Activated T-helper 17 cell treated with anti-CD3 and anti-CD28 coated beads, Interleukin-2, amount 50 U/mL, for 72 hours (primary cell): ENCODE measurements around the gene PAK2. TPM values are rescaled to one million over a fixed set of nuclear protein-coding genes. Genes with fewer than 3 reads are reported as not detected.
"Not testable (repeated sequence)": the region's sequence is repeated elsewhere in the genome, so short reads cannot be mapped to it uniquely, and the experiment has no call there.

Experiments used
- ATAC-seq: fragments of 150-1000 bp; cut with Tn5 transposase; replicated peaks from 2 replicates; pipeline ENCODE4 v1.10.0; 2021; ENCODE audit warnings: mild to moderate bottlenecking, moderate library complexity
- H3K27ac Mint-ChIP-seq: one replicate; pipeline ENCODE4 v1.8.0; 2022; ENCODE audit warnings: mixed read lengths
- H3K27me3 Mint-ChIP-seq: one replicate; pipeline ENCODE4 v1.8.0; 2022; ENCODE audit warnings: mixed read lengths
- H3K36me3 Mint-ChIP-seq: one replicate; pipeline ENCODE4 v1.8.0; 2022; ENCODE audit warnings: low read depth, mild to moderate bottlenecking, mixed read lengths
- H3K4me1 Mint-ChIP-seq: one replicate; pipeline ENCODE4 v1.8.0; 2022; ENCODE audit warnings: mixed read lengths
- H3K4me3 Mint-ChIP-seq: one replicate; pipeline ENCODE4 v1.8.0; 2022; ENCODE audit warnings: mild to moderate bottlenecking, mixed read lengths
- H3K9me3 Mint-ChIP-seq: one replicate; pipeline ENCODE4 v1.8.0; 2022; ENCODE audit warnings: mixed read lengths
- total RNA-seq, 2 donors: library from RNA; stranded (reverse); gene quantifications; one replicate each; pipeline ENCODE4 v1.2.3, GENCODE V29; 2022

Gene PAK2
- total RNA-seq, 2 donors from 2014 or later = 94.8 to 108 TPM

DNA sequence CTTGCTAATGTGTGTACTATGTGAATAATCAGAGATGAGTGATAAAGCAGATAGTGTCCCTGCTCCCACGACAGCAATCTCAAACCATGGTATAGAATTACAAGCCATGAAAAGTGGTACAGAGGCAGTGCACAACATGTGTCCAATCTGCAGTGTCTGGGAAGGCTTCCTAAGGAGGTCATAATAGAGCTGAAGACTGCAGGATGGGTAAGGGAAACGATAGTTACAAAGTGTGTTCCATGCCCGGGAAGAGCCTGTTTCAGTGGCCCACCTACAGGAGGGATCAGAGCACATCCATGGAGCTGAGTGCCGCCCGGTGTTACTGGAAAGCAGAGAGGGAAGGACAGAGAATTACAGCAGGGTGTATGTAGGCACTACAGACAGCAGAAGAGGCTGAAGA lies 48.9 kb downstream of the PAK2 start:
- H3K4me1 Mint-ChIP-seq = peaks cover 24% of the 10 kb centered on the region
- H3K36me3 Mint-ChIP-seq = peaks cover 88% of the 10 kb centered on the region
- no peaks in the 10 kb centered on the region for H3K9me3 Mint-ChIP-seq
- no peak overlapping the region for H3K4me3 Mint-ChIP-seq
- ATAC-seq = no peak
- H3K27ac Mint-ChIP-seq = peak overlapping the region; percentile 42
- no peaks in the 10 kb centered on the region for H3K27me3 Mint-ChIP-seq

DNA sequence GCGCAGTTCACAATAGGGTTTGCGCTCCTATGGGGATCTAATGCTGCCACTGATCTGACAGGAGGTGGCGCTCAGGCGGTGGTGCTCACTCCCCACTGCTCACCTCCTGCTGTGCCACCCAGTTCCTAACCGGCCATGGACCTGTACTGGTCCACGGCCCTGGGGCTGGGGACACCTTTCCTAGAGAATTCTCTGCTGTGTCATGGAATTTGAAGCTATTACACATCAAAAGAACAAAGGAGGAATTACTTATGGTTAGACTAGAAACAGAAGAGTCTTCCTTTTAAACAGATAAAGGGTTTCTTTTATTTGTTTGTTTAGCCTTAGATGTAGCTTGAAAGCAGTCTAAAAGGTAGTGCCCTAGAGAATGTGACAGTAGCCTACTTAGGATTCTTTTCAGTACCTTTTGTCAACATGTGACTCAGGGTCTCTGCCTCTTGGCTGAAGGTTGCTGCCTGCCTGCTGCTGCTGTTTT lies 50.3 kb downstream of the PAK2 start:
- Mint-ChIP-seq H3K27me3 (no peaks in the 10 kb centered on the region), H3K27ac (no peak overlapping the region), H3K4me1 (peaks cover 27% of the 10 kb centered on the region), H3K9me3 (no peaks in the 10 kb centered on the region), H3K4me3 (no peak overlapping the region), H3K36me3 (peaks cover 94% of the 10 kb centered on the region)
- no peak for ATAC-seq

DNA sequence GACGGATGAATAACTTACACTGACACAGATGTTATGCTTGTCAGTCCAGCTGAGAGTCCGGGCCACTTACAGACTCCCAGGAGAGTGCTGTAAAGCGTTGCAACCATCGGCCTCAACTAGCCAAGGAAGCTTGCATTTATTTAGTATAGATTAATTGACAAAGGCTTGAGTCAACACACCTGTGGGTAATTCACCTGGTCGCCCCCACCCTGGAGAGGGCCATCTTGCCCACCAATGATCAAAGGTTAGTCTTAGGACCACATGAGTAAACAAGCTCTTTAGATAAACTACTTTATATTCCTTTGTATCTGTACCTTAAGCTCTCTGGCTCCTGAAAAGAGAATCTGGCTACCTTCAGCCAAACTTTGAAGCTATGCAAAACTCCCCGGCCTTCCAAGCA lies 51.0 kb downstream of the PAK2 start:
- H3K27ac Mint-ChIP-seq = no peak overlapping the region
- no peaks in the 10 kb centered on the region for H3K9me3 Mint-ChIP-seq
- peaks cover 94% of the 10 kb centered on the region for H3K36me3 Mint-ChIP-seq
- H3K4me1 Mint-ChIP-seq = peaks cover 27% of the 10 kb centered on the region
- ATAC-seq = no peak
- H3K4me3 Mint-ChIP-seq = no peak overlapping the region
- no peaks in the 10 kb centered on the region for H3K27me3 Mint-ChIP-seq

DNA sequence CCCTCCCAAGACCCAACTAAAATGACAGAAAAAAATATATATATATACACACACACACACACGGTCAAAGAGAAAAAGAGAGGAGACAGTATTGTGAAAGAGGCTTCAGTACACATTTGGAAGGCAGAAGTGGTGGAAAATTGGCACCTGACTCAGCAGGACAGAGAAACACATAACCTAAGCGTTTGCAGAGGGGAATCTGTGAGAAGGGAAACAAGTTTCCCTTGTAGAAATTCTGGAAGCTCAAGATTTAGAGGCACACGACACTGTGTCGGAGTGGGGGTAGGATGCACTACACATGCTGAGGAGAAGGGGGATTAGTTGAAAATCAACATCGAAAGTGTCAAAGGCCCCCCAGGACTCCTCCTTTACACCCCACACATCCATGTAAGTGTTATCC lies 53.1 kb downstream of the PAK2 start:
- Mint-ChIP-seq H3K9me3 (no peaks in the 10 kb centered on the region), H3K36me3 (peaks cover 82% of the 10 kb centered on the region), H3K4me1 (peaks cover 23% of the 10 kb centered on the region), H3K27ac (peak overlapping the region; percentile 48), H3K27me3 (no peaks in the 10 kb centered on the region), H3K4me3 (no peak overlapping the region)
- ATAC-seq = no peak

DNA sequence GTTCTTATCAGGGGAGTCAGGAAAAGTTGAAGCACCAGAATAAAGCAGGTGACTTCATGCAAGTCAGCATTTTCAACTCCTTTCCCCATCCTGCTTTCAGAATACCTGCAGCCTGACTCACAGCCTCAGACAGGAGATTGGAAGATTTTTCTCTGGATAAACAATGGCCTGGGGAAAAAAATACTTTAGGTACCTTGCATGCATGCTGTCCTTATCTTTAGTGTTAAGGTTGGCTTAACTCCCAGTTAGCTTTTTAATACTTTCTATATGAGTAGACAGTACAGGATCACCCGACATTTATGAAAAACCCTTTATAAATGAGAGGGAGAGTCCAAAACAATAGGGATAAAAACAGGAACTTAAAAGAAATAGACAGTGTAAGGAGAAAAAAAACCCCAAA lies 53.6 kb downstream of the PAK2 start:
- Mint-ChIP-seq H3K27ac (no peak overlapping the region), H3K27me3 (no peaks in the 10 kb centered on the region), H3K36me3 (peaks cover 77% of the 10 kb centered on the region), H3K4me1 (peaks cover 19% of the 10 kb centered on the region), H3K4me3 (no peak overlapping the region), H3K9me3 (no peaks in the 10 kb centered on the region)
- no peak for ATAC-seq

DNA sequence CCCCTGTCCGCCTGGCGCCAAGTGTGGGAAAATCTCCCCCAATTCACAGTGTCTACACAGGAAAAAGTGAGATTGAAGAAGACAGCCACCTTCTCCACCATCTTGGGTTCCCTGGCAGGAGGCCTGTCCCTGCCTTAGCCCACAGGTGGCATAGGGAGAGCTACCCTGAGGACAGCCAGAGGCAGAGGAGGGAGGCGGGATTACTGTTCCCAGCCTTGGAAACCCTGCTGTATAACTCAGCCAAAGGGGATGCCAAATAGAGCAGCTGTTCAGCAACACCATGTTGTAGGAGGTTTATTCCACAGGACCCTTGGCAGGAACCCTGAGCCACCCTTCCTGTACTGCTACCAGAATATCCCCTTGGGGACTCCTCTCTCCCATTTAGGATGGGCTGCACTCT lies 54.8 kb downstream of the PAK2 start:
- Mint-ChIP-seq H3K27ac (no peak overlapping the region), H3K4me3 (no peak overlapping the region), H3K4me1 (peaks cover 15% of the 10 kb centered on the region), H3K36me3 (peaks cover 79% of the 10 kb centered on the region), H3K27me3 (no peaks in the 10 kb centered on the region), H3K9me3 (no peaks in the 10 kb centered on the region)
- no peak for ATAC-seq

DNA sequence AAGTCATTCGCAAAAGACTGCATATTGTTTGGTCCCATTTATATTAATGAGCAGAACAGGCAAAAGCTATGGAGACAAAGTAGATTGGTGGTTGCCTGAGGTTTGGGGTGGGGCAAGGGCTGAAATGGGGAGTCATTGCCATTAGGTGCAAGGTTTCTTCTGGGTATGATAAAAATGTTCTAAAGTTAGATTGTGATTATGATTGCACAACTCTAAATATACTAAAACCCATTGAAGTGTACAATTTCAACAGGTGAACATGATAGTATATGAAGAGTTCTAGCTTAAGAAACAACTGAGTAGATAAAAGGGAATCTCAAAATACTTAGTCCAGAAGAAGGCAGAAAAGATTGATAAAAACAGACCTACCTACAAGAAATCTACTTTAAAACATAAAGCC lies 56.7 kb downstream of the PAK2 start:
- Mint-ChIP-seq H3K4me1 (peaks cover 15% of the 10 kb centered on the region), H3K36me3 (peaks cover 71% of the 10 kb centered on the region), H3K27me3 (no peaks in the 10 kb centered on the region), H3K9me3 (no peaks in the 10 kb centered on the region), H3K4me3 (no peak overlapping the region), H3K27ac (no peak overlapping the region)
- no peak for ATAC-seq

DNA sequence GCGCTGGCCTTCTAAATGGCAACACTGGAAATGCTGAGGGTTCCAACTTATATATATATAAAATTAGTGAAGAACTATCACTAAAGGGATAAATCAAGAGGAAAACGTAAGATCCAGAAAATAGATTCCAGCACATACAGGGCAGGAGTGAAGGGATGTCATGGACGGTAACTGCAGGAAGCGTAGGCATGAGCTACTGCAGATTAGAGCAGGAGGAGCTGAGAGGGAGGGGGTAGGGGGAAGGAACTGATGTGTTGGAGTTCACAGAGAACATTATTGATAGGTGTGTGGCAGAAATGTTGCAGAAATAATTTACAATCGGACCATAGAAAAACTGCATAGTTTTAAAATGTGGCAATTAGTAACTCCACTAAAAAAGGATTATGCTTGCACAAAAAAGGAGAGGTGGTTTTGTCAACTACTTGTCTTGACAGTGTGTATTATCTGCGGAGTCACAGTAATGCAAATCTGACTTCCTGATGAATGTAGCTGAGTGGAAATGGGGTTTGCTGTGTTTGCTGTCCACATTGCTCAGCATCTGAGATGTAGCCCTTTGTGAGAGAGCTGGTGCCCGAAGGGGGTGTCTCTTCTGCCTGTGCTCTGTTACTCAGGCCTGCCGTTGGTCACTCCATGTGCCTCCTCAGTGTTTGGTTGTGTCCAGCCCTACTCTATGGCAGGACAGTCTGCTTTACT lies 61.2 kb downstream of the PAK2 start:
- no peak overlapping the region for H3K27ac Mint-ChIP-seq
- H3K9me3 Mint-ChIP-seq = no peaks in the 10 kb centered on the region
- no peak for ATAC-seq
- no peaks in the 10 kb centered on the region for H3K27me3 Mint-ChIP-seq
- H3K4me3 Mint-ChIP-seq = no peak overlapping the region
- H3K36me3 Mint-ChIP-seq = peaks cover 70% of the 10 kb centered on the region
- peaks cover 12% of the 10 kb centered on the region for H3K4me1 Mint-ChIP-seq

DNA sequence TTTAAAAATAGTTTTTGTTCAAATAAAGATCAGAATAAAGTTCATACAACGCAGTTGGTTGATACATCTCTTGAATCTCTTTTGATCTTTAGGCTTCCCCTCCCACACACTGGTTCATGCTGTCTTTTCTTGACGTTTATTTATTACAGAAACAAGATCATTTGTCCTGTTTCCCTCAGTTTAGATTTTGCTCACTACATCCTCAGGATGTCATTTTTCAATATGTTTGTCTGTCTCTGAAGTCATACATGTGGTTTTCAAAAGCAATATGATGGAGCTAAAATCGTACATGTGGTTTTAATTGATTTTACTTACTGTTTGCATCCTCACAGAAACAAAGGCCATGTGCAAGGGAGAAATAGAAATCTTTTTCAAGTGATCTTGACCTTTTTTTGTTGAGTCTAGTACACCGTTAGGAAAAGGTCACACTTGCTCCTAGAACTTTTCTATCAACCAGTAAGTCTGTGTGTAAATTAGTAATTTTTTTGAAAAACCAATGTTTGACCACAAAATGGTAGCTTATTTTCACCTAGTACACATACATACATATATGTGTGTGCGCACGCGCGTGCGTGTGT lies 64.3 kb downstream of the PAK2 start:
- peaks cover 86% of the 10 kb centered on the region for H3K36me3 Mint-ChIP-seq
- H3K9me3 Mint-ChIP-seq = no peaks in the 10 kb centered on the region
- ATAC-seq = peak; percentile 82

DNA sequence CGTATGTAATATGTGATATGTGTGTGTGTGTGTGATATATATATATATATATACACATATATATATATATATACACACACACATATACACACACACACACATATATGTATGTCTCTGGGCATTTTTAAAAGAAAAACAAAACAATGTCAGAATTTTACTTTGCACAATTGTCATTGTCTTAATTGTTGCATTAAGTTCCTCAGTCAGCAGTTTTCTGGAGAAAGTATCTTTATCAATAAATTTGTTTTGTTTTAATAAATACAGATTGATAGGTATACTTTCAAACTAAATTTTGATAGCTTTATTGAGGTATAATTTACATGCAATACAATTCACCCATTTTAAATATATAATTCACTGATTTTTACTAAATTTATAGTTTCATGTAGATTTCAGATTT lies 65.1 kb downstream of the PAK2 start:
- ATAC-seq = no peak
- Mint-ChIP-seq H3K4me3 (no peak overlapping the region), H3K27ac (no peak overlapping the region), H3K36me3 (peaks cover 87% of the 10 kb centered on the region), H3K9me3 (no peaks in the 10 kb centered on the region), H3K27me3 (no peaks in the 10 kb centered on the region), H3K4me1 (peaks cover 12% of the 10 kb centered on the region)

More for the DNA sequence above, 64.3 kb downstream of the PAK2 start:
- H3K27ac Mint-ChIP-seq = peak overlapping the region; percentile 10
- peak overlapping the region; percentile 8 for H3K4me3 Mint-ChIP-seq
- H3K4me1 Mint-ChIP-seq = peaks cover 12% of the 10 kb centered on the region
- no peaks in the 10 kb centered on the region for H3K27me3 Mint-ChIP-seq

DNA sequence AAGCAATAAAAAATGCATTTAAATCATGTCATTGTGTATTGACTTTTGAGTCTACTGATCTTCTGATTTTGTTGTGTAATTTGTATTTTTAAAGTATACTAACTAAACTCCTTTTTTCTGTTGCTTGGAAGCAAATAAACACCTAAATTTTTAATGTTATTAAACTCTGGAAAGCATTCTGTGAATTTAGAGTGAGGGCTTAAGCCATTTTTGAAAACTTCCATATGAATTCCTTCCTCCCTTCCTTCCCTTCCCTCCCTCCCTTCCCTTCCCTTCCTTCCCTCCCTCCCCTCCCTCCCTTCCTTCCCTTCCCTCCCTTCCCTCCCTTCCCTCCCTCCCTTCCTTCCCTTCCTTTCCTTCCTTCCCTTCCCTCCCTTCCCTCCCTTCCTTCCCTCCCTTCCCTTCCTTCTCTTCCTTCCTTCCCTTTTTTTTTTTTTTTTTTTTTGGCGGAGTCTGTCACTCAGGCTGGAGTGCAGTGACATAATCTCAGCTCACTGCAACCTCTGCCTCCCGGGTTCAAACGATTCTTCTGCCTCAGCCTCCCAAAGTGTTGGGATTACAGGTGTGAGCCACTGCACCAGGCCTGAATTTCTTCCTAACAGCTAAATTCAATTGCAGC lies 71.4 kb downstream of the PAK2 start:
- no peak overlapping the region for H3K4me3 Mint-ChIP-seq
- H3K4me1 Mint-ChIP-seq = no peaks in the 10 kb centered on the region
- no peaks in the 10 kb centered on the region for H3K27me3 Mint-ChIP-seq
- peaks cover 86% of the 10 kb centered on the region for H3K36me3 Mint-ChIP-seq
- H3K27ac Mint-ChIP-seq = peak overlapping the region; percentile 50
- no peak for ATAC-seq
- H3K9me3 Mint-ChIP-seq = no peaks in the 10 kb centered on the region

DNA sequence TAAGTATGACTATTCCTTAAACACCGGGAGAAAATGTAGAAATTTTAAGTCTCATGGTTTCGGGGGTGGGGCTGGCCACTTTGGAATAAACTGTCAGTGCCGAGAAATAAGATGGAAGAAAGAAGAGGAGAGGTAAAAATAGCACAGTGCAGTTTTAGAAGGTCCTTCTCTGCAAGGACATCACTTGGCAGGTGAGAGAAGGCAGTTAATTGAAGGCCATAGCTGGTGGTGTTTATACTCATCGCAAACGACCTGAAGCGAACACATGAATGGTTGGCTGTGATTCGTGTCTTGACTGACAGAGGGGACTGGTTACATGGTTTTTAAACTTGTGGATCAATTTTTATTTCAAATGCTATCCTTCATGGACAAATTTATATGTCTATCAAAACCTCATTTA lies 73.2 kb downstream of the PAK2 start:
- no peak for ATAC-seq
- no peaks in the 10 kb centered on the region for H3K4me1 Mint-ChIP-seq
- H3K36me3 Mint-ChIP-seq = peaks cover 84% of the 10 kb centered on the region
- no peak overlapping the region for H3K27ac Mint-ChIP-seq
- no peaks in the 10 kb centered on the region for H3K9me3 Mint-ChIP-seq
- no peaks in the 10 kb centered on the region for H3K27me3 Mint-ChIP-seq
- no peak overlapping the region for H3K4me3 Mint-ChIP-seq

DNA sequence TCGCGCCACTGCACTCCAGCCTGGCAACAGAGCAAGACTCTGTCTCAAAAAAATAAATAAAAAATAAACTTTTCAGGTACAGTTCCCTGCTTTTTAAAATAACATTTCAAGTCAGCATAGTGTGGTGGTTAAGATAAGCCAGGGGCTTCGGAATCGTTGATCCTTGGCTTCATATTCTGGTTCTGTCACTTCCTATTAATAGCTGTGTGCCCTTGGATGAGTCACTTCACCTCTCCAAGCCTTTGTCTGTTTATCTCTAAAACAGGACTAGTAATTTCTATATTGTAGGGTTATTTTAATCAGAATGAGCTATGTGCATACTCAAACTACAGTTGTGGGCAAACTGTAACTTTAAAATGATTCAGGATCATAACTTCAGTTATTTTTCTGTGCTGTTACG lies 74.2 kb downstream of the PAK2 start:
- H3K4me3 Mint-ChIP-seq = no peak overlapping the region
- no peak overlapping the region for H3K27ac Mint-ChIP-seq
- no peaks in the 10 kb centered on the region for H3K4me1 Mint-ChIP-seq
- H3K36me3 Mint-ChIP-seq = peaks cover 85% of the 10 kb centered on the region
- no peak for ATAC-seq
- no peaks in the 10 kb centered on the region for H3K27me3 Mint-ChIP-seq
- H3K9me3 Mint-ChIP-seq = no peaks in the 10 kb centered on the region

DNA sequence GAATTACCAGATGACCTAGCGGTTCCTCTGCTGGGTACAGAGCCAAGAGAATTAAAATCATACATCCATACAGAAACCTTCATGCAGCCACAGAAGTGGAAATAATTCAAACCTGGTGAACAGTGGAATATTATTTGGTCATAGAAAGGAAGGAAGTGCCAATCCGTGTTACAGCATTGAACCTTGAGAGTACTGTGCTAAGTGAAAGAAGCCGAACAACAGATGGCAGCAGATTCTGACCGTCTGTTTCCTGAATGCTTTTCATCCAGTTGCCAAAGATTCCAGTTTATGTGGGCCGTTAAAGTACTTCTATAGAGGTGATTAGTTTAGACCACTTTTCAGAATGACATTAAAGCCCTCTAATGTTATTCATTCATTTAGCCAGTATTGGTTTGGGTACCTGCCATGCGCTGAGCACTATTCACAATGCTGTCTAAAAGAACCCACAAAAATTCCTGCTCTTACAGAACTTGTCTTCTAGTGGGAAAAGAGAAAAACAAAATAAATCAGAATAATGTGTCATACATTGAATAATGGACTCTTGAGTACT lies 82.2 kb downstream of the PAK2 start:
- Mint-ChIP-seq H3K27me3 (no peaks in the 10 kb centered on the region), H3K36me3 (peaks cover 96% of the 10 kb centered on the region), H3K4me3 (no peak overlapping the region), H3K4me1 (no peaks in the 10 kb centered on the region), H3K9me3 (no peaks in the 10 kb centered on the region), H3K27ac (no peak overlapping the region)
- no peak for ATAC-seq

DNA sequence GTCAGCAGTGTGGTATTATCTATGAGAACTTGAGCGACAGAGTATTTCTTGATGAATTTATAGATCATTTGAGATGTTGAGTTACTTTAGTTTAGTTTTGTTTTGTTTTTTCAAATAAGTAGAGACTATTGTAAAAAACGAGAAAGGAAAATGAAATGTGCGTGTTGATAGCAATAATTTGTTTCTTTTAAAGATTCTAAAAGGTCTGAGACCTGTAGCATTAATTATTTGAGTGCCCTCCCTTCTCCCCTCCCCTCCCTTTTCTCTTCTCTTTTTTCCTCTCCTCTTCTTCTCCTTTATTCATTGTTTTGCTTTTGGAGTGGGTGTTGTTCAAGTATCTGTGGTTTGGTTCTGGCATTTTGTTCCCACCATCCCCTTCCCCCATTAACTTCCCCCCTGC lies 90.0 kb downstream of the PAK2 start:
- H3K27me3 Mint-ChIP-seq, ATAC-seq, H3K4me3 Mint-ChIP-seq, H3K4me1 Mint-ChIP-seq, H3K9me3 Mint-ChIP-seq: not testable (repeated sequence)
- Mint-ChIP-seq H3K36me3 (peaks cover 69% of the 10 kb centered on the region), H3K27ac (peak overlapping the region; percentile 62)
